HL-60/S4 treated with phorbol 12-myristate 13-acetate at 8.2 ng/mL for 4 days and 3 days (cell line): ENCODE results near the gene ZMYND11.
"Not testable (repeated sequence)": the region's sequence is repeated elsewhere in the genome, so short reads cannot be mapped to it uniquely, and the experiment has no call there.

Source experiments
- in situ Hi-C: fragments of 300-500 bp; cut with MboI; formaldehyde crosslinking; loops from 2 replicates; pipeline ENCODE4 v1.15.0; 2022; ENCODE audit warnings: low sequenced_read_pairs

The ZMYND11 gene

DNA sequence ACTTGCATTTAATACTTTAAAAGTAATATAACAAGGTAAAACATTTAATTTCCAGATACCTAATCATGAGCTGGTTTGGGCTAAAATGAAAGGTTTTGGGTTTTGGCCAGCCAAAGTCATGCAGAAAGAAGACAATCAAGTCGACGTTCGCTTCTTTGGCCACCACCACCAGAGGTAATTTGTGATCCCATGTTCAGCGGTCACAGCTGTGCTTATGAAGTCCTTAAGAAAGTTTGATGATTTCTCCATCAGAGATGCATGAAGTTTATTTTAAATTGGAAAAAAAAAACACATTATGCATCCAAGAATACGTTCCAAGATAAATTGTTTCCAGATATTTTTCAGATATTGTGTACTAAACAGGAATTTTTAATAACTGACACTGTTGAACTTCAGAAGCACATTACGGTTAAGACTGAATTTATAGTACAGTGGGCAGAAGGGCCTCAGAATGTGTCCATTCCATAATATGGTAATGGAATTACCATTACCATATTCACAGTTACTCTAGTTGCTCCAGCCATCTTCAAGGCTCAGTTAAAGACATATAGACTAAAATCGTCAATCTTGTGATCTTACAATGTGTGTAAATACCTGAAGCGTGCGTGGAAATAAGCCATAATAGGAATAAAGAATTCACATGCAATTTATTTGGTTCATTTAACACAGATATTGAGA, 106.8 kb downstream of the ZMYND11 start:
- in situ Hi-C loops, result no loop called here

DNA sequence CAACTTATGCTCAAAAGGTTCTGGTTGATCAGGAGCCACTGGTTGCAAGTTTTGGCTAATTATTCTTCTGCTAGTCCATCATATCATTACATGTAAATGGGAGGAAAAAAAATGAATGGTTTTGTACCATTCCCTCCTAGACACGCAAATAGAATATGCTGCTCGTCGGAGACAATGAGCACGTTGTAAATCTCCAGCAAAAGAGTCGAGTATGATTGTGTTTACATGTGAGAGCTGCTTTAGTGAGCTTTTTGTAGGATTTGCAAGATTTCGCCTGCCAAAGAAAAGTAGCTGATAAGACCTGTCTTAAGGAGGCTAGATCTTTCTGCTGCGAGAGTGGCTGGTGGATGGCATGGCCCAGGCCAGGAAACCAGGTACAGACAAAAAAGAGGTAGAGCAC, 109.0 kb downstream of the ZMYND11 start:
- in situ Hi-C loops, result no loop called here

DNA sequence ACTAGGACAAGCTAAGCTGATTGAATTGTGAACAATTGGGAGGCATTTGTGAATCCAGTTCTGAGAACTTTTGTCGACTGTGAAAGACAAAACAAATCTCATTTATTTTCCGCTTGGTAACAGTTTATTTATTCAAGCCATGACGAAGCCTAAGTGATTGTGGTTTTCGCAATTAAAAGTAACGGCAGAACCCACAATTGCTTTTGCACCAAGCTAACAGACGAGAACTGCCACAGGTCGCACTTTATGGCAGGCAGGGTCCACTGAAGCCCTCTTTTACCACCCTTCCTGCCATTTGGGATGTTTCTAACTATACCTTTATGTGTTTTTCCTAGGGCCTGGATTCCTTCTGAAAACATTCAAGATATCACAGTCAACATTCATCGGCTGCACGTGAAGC, 111.2 kb downstream of the ZMYND11 start:
- in situ Hi-C loops, result no loop called here

DNA sequence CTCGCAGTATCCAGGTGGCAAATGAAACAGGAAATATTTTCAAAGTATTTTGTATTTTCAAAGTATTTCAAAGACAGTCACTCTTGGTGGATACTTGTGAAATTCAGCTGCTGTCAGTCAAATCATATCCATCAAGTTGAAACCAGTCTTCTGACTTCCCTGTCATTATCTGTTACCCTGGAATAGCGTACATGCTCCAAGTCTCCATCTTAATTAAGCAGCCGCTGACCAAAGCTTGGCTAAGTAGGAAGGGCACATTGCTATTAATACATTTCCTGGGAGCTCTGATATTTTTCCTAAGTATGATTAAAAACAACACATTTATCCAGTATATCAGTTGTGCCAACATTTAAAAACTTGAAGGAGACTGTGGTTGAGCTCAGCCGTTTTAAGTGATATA, 112.2 kb downstream of the ZMYND11 start:
- in situ Hi-C loops, result no loop called here

DNA sequence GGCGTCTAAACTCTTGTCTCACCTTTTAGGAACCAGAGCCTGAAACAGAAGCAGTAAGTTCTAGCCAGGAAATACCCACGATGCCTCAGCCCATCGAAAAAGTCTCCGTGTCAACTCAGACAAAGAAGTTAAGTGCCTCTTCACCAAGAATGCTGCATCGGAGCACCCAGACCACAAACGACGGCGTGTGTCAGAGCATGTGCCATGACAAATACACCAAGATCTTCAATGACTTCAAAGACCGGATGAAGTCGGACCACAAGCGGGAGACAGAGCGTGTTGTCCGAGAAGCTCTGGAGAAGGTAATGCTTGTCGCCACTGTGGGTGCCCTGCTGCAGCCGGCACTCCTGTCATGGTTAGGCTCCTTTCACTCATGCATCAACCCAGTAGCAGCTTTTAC, 113.1 kb downstream of the ZMYND11 start:
- in situ Hi-C loops, result no loop called here

DNA sequence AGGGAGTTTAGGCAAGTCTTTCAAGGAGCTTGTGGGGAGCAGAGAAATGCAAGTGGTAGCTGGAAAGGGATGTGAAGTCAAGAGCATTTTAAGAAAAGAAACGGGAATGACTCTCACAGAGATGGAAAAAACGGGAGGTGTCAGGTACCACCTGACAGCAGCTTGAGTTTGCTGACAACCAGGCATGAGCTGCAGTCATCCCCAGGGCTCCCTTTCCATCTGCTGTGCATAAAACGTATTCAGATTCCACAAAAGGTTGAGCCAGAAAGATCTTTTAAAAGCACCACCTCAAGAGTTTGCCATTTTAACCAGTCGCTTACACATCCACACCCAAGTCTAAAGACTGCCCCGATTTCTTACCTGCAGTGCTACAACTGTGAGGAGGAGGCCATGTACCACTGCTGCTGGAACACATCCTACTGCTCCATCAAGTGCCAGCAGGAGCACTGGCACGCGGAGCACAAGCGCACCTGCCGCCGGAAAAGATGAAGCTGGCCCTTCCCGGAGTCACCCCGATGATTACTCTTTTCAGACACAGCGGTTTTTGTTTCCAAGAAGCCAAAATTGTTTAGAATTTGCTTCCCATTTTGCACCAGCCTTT, 116.8 kb downstream of the ZMYND11 start:
- in situ Hi-C loops, result no loop called here

DNA sequence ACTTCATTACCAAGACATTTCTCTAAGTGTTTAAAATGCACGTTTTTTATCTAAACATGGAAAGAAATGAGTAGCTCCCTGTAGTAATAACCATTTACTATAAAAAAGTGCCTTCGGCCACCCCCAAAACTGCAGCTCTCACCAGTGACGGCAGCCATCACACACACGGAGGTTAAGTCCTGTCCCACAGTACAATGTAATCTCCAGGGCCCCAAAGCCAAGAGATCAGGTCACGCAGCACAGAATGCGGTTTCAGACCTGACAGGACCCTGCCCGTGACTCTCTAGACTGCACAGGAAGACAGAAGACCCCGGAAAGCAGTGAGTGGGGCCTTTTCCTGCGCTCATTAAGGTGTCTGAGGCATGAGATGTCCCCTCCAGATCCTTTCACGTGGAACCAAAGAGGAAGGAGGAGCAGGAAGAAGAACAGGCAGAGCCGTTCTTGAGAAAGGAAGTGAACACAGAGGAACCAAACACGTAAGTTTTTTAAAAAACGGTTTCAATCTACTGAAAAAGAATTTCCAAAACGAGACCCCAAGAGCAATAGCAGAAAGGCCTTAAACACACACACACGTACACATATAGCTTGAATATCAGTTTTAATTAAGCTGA, 125.7 kb downstream of the ZMYND11 start:
- in situ Hi-C loops, result no loop called here

DNA sequence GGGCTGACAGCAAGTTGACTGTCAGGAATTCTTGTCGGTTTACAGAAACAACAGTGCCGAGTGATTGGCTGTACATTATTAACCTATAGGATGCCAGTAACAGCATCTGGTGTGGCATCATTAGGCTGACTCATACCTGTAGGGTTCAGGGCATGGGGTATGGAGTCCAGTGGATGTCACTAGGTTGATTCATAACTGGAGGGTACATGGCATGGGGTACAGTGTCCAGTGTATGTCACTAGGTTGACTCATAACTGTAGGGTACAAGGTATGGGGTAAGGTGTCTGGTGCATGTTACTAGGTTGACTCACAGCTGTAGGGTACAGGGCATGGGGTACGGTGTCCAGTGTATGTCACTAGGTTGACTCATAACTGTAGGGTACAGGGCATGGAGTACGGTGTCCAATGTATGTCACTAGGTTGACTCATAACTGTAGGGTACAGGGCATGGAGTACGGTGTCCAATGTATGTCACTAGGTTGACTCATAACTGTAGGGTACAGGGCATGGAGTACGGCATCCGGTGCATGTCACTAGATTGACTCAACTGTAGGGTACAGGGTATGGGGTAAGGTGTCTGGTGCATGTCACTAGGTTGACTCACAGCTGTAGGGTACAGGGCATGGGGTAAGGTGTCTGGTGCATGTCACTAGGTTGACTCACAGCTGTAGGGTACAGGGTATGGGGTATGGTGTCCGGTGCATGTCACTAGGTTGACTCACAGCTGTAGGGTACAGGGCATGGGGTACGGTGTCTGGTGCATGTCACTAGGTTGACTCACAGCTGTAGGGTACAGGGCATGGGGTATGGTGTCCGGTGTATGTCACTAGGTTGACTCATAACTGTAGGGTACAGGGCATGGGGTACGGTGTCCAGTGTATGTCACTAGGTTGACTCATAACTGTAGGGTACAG, 129.2 kb downstream of the ZMYND11 start:
- in situ Hi-C loops, result not testable (repeated sequence)

DNA sequence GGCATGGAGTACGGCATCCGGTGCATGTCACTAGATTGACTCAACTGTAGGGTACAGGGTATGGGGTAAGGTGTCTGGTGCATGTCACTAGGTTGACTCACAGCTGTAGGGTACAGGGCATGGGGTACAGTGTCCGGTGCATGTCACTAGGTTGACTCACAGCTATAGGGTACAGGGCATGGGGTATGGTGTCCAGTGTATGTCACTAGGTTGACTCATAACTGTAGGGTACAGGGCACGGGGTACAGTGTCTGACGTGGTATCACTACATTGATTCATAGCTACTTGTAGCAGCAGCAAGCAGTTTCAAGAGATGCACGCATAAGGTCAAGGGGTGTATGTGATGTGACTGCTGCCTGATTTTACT, 129.8 kb downstream of the ZMYND11 start:
- in situ Hi-C loops, result not testable (repeated sequence)

DNA sequence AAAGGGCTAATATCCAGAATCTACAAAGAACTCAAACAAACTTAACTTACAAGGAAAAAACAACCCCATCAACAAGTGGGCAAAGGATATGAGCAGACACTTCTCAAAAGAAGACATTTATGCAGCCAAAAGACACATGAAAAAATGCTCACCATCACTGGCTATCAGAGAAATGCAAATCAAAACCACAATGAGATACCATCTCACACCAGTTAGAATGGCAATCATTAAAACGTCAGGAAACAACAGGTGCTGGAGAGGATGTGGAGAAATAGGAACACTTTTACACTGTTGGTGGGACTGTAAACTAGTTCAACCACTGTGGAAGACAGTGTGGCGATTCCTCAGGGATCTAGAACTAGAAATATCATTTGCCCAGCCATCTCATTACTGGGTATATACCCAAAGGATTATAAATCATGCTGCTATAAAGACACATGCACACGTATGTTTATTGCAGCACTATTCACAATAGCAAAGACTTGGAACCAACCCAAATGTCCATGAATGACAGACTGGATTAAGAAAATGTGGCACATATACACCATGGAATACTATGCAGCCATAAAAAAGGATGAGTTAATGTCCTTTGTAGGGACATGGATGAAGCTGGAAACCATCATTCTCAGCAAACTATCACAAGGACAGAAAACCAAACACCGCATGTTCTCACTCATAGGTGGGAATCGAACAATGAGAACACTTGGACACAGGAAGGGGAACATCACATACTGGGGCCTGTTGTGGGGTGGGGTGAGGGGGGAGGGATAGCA, 130.7 kb downstream of the ZMYND11 start:
- in situ Hi-C loops, result not testable (repeated sequence)

DNA sequence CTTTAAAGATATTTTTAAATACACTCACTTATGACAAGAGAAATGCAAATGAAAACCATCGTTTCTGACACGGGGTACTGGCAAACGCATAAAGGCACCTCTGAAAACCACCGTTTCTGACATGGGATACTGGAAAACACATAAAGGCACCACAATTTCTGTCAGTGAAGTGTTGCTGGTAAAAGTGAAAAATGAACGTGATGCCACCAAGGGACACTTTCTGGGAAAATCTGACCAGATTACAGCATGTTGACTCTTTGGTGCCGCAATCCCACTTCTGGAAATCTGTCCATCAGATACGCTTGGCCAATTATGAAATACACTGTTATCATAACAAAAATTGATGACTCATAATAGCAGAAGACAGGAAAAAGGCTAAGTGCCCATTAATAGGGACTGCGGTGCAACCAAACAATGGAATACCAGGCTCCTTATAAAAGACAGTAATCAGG, 131.7 kb downstream of the ZMYND11 start:
- in situ Hi-C loops, result no loop called here

DNA sequence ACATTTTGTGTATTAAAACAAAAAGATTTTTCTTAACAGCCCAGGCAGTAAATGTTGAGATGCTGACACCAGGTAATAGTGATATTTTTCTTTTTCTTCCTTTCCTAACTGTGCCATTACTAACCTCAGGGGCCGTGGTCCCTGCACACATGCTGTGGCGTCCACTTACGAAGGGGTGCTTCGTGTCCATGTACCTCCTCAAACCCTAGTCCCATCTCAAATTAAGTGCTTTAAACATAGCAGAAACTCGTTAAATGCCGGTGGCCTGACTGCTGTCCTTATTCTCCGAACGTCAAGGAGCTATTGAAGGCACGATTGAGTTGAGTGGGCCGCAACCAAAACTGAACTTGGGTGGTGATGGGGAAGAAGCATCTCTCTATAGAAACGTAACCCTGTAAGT, 132.4 kb downstream of the ZMYND11 start:
- in situ Hi-C loops, result no loop called here

DNA sequence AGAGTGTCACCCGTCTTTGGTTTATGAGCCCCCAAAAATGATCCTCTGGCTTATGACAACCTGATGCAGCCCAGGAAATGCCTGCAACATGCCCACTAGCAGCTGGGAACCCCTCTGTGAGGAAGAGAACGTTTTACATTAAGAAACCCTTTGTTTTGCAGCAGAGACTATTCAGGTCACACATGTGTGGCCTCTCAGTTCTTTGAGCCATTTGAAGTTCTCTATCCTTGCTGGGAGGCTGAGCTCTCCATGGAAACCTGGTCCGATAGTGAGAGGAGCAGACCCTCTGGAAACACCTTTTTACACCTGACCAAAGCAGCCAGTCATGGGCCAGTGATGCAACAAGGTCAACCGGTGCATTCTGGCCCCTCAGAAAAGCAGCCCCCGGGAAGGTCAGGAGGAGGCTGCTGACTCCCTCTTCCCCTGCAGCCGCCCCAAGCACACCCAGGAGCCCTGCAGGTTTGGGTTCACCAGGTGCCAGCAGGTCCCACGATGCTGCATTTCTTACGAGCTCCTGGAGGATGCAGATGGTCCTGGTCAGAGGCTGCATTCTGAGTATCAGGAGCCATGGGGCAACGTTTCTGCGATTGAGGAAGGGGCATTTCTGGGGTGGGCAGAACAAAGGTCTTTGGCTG, 134.3 kb downstream of the ZMYND11 start:
- in situ Hi-C loops, result no loop called here

DNA sequence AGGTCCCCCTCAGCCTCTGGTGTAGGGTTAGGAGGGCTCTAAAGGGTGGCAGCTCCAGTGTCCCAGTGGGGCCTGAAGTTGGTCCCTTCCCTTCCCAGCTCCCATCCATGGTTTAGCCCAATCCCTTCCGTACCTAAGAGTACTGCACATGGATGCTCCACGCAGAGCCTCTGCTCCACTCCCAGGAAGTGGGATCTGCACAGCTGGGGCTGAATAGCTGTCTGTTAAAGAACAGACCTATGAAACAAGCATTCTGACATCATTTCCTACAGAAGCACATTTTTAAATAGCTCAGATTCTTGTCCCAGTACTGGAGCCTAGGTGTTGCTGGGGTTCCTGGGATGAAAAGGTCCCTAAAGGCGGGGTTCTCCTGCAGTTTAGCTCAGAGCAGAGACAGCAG, 135.9 kb downstream of the ZMYND11 start:
- in situ Hi-C loops, result no loop called here

DNA sequence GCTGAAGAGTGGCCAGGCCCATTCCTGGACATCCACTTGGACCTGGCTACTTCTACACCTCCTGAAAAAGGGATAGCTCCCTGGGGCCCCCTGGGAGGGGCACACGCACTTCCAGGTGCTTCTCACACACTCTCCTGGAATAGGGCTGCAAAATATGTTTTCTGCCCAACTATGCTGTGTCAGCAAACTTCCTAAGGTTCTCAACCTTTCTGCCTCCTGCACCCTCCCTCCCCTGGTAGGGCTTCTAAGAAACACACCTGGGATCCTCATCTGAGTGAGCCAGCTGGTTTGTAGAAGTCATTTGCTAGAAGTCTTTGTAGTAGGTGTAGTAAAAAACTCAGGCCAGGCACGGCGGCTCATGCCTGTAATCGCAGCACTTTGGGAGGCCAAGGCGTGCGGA, 136.5 kb downstream of the ZMYND11 start:
- in situ Hi-C loops, result no loop called here

DNA sequence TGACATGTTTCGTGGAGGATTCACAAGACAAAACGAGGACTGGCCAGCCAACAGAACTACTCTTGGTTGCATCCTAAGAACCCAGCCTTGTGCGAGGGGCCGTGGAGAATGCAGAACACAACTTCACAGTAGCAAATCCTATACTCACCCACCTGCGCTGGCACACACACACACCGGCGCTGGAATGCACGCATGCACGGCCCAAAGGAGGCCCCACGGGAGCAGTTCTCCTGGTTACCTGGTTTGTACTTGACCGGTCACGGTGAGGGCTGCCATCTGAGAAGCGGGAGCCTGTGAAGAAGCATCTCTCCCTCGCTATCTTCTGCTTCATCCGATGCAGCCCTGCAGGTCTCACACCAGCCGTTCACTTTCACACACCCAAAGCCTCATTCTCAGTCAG, 137.8 kb downstream of the ZMYND11 start:
- in situ Hi-C loops, result no loop called here

DNA sequence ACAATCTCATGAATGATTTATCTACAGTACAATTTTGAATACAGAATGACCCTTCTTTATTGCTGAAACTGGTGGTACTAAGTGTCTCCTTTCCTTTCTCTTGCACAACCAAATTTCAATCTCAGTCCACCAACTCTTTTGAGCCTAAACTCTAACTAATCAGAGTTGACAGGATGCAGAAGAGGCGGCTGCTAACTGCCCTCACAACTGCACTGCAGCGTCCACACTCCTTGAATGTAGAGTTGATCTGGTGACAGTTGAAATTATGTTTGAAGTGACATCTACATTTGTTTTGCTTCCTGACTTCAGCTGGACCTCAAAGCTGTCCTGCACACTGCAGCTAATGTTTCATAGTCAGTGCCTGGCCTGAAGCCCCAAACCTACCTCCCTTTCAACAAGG, 139.6 kb downstream of the ZMYND11 start:
- in situ Hi-C loops, result no loop called here

DNA sequence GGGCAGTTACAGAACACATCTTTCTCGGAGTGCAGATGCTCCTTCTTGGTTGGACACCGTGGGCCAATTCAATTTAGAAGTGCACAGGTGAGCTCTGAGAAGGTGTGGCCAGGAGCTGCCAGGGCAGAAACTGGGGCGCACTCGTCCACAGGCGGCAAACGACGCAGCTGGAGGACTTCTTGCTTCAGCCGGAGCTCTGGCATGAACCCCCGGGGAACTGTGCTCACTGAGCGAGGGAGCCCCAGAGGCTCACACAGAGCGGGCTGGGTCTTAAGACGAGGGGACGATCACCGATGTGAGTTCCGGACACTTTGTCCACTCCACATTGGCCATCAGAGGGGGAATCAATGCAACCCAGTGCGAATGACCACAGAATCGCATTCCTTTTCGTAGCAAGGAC, 140.4 kb downstream of the ZMYND11 start:
- in situ Hi-C loops, result no loop called here

DNA sequence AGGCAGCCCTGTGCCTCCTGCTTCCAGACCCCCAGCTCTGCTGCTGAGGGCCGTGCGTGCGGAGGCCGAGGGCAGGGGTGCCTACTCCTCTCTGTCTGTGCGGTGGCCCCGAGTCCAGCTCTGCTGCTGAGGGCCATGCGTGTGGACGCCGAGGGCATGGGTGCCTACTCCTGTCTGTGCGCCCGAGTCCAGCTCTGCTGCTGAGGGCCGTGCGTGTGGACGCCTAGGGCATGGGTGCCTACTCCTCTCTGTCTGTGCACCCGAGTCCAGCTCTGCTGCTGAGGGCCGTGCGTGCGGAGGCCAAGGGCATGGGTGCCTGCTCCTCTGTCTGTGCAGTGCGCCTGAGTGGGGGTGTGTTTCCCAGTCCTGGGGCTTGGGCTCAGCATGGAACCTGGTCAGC, 142.7 kb downstream of the ZMYND11 start:
- in situ Hi-C loops, result no loop called here

DNA sequence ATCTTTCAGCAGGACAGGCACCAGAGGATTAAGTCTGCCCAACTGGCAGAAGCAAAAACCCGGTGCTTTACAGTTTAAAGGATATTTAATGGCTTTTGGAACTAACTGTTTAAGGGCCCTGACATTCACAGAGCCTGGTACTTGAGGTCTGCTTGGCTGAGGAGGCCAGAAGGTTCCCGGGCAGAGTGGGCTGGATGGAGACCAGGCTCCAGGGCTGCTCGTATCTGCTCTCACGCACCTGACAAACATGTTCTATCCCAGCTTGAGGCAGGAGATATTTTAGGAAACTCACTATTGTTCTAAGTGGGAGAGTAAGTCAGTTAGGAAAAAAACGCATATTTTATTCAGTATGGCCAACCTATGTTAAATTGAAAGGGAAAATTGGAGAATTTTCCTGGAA, 143.5 kb downstream of the ZMYND11 start:
- in situ Hi-C loops, result no loop called here
